CD4-positive, alpha-beta memory T cell (primary cell): ENCODE data around the gene IGSF3. TPM values are rescaled to one million over a fixed set of nuclear protein-coding genes. Genes with fewer than 3 reads are reported as not detected.
"Not testable (repeated sequence)": the region's sequence is repeated elsewhere in the genome, so short reads cannot be mapped to it uniquely, and the experiment has no call there.

ENCODE experiments used
- CTCF ChIA-PET: fragments of 350-600 bp; sonication (Branson Sonifier 250); formaldehyde crosslinking; loops from one replicate; lab custom pipeline; 2021; ENCODE audit warnings: inconsistent platforms; ENCODE audit not compliant: partially characterized antibody; lab: Charles Lee
- POLR2A ChIA-PET: fragments of 350-600 bp; sonication (Branson Sonifier 250); formaldehyde crosslinking; loops from one replicate; lab custom pipeline; 2021; ENCODE audit not compliant: partially characterized antibody; lab: Charles Lee
- DNase-seq, 5 donors: peaks; one replicate each; pipeline versions ENCODE4 v3.0.0 to v3.0.0-alpha.2; 2020 to 2022; ENCODE audit warnings: mixed read lengths in 1 of 5
- H3K27ac ChIP-seq: one replicate; pipeline ENCODE4 v1.7.0; 2013; ENCODE audit warnings: low read depth, low read length
- H3K27me3 ChIP-seq: 2 replicates; pipeline ENCODE4 v1.7.0; 2013; ENCODE audit warnings: mild to moderate bottlenecking, low read length, moderate library complexity; ENCODE audit not compliant: insufficient read depth
- H3K36me3 ChIP-seq: 2 replicates; pipeline ENCODE4 v1.7.0; 2013; ENCODE audit warnings: mild to moderate bottlenecking, low read length, moderate library complexity; ENCODE audit not compliant: insufficient read depth
- H3K4me1 ChIP-seq: 2 replicates; pipeline ENCODE4 v1.7.0; 2013; ENCODE audit warnings: mild to moderate bottlenecking, low read length, moderate library complexity; ENCODE audit not compliant: insufficient read depth
- H3K4me3 ChIP-seq, 2 donors: one replicate each; pipeline ENCODE4 v1.7.0; 2013; ENCODE audit warnings: low read length in 2 of 2, mild to moderate bottlenecking in 1 of 2
- H3K9me3 ChIP-seq, 2 donors: one replicate each; pipeline ENCODE4 v1.7.0; 2013; ENCODE audit warnings: low read length in 2 of 2, control low read depth in 1 of 2; ENCODE audit not compliant: control insufficient read depth in 1 of 2
- H3K27ac Mint-ChIP-seq, 7 donors: one replicate each; pipeline ENCODE4 v1.8.0; 2020 to 2021; ENCODE audit warnings: mixed read lengths in 7 of 7, mild to moderate bottlenecking in 6 of 7, inconsistent platforms in 3 of 7, moderate library complexity in 3 of 7
- H3K27me3 Mint-ChIP-seq, 2 donors: one replicate each; pipeline ENCODE4 v1.8.0; 2020 to 2021; ENCODE audit warnings: mixed read lengths in 2 of 2
- H3K36me3 Mint-ChIP-seq, 2 donors: one replicate each; pipeline ENCODE4 v1.8.0; 2020 to 2021; ENCODE audit warnings: mixed read lengths in 2 of 2, inconsistent platforms in 1 of 2, mild to moderate bottlenecking in 1 of 2
- H3K4me1 Mint-ChIP-seq, 4 donors: one replicate each; pipeline ENCODE4 v1.8.0; 2020 to 2021; ENCODE audit warnings: mixed read lengths in 4 of 4, mild to moderate bottlenecking in 1 of 4
- H3K4me3 Mint-ChIP-seq, 8 donors: one replicate each; pipeline ENCODE4 v1.8.0; 2020 to 2021; ENCODE audit warnings: mixed read lengths in 8 of 8, mild to moderate bottlenecking in 7 of 8, moderate library complexity in 6 of 8, inconsistent platforms in 3 of 8
- H3K9me3 Mint-ChIP-seq, 8 donors: one replicate each; pipeline ENCODE4 v1.8.0; 2020 to 2021; ENCODE audit warnings: mixed read lengths in 8 of 8, mild to moderate bottlenecking in 5 of 8, inconsistent platforms in 3 of 8, moderate library complexity in 1 of 8
- intact Hi-C: fragments of 100-400 bp; cut with micrococcal nuclease; formaldehyde crosslinking; loops from one replicate; pipeline ENCODE4 v1.15.1; 2023
- polyA plus RNA-seq, 2 donors: library from polyadenylated mRNA; unstranded; fragments of 300-500 nt; fragmentation: Illumina TruSeq; gene quantifications; one replicate each; pipeline ENCODE4 v1.2.3, GENCODE V29; 2021
- total RNA-seq, 2 experiments: library from RNA; stranded (reverse); gene quantifications; one replicate each; pipeline ENCODE4 v1.2.3, GENCODE V29; 2021

The IGSF3 gene
- total and polyA plus RNA-seq, 4 experiments from 2014 or later, result 0.06 TPM; not detected in 3

DNA sequence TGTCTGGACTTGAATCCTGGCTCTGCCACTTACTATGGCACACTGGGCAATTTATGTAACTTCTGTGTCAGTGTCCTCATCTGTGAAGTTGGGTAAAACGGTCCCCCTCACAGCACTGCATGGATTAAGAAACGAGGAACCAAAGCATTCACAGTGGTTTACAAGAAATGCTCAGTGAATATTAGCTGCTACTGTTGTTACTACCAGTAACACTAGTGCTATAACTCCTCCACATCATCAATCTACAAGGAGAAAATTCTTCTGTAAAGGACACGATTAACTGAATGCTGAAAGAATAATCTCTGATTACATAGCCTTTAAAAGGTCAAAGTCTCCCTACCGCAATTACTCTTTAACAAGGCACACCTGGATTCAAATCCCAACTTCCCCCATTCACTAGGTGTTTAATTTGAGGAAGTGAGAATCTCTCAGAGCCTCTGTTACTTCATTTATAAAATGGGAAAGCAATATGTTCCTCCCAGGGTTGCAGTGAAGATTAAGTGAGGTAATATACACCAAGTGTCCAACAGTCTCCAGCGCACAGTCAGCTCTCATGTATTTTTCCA is 70.7 kb downstream of the IGSF3 start:
- not testable (repeated sequence) for H3K36me3 ChIP-seq, H3K4me3 Mint-ChIP-seq, H3K27me3 Mint-ChIP-seq, H3K4me3 ChIP-seq, H3K9me3 Mint-ChIP-seq, DNase-seq, H3K27ac ChIP-seq, H3K4me1 ChIP-seq, H3K36me3 Mint-ChIP-seq, H3K27me3 ChIP-seq, H3K27ac Mint-ChIP-seq, H3K9me3 ChIP-seq
- H3K4me1 Mint-ChIP-seq, result peaks cover 0 to 13% (median 8%) of the 10 kb centered on the region in 4 donors
- ChIA-PET CTCF (interaction anchor here (0.7 to 3.6 kb wide), 8 partner anchors 11 to 457 kb away, joined by 3 to 70 read pairs (median 16); no protein-coding TSS in a partner anchor), POLR2A (interaction anchor here (2.3 kb wide), 1 partner anchor 22 kb away, joined by 9 read pairs; no protein-coding TSS in a partner anchor)
- intact Hi-C loops, result loop anchor here (1.0 kb wide), 1 partner anchor 23 kb away; no protein-coding TSS in a partner anchor

DNA sequence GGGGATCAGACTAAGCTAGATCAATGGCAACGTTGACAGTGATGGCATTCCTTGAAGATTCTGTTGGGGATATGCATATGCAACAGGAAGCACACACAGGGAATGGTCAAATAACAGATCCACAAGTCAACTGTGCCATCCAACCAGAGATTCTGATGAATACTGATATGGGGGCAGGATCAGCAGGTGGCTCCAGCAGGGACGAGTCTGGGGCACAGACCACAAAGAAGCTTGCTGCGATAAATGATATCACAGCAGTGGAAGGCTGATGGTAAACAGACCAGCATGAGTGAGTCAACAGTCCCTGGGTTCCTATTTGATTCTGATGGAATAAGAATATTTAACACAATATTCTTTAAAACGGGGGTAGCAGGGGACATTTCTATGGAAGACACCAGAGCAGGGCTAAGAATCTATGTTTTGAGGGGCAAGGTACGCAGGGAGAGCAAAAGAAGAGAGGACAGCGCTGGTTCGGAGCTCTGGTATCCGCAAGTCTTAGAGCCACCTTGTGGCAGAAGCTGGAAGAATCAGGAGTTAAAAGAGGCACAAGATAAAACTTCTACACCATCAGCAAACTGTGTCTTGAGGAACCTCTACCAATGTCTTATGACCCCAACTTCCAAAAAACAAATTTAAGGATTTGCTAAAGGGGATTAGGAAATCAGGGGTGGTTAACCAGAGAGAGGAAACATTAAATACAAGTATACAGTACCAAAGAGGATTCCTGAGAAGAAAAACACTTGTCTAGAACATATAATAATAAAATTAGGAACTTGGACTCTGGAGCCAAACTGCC is 71.4 kb downstream of the IGSF3 start:
- POLR2A ChIA-PET, result interaction anchor here (1.1 to 2.3 kb wide), 2 partner anchors 22 to 39 kb away, joined by 3 to 9 read pairs; no protein-coding TSS in a partner anchor
- H3K4me3 ChIP-seq, H3K9me3 Mint-ChIP-seq: not testable (repeated sequence)

DNA sequence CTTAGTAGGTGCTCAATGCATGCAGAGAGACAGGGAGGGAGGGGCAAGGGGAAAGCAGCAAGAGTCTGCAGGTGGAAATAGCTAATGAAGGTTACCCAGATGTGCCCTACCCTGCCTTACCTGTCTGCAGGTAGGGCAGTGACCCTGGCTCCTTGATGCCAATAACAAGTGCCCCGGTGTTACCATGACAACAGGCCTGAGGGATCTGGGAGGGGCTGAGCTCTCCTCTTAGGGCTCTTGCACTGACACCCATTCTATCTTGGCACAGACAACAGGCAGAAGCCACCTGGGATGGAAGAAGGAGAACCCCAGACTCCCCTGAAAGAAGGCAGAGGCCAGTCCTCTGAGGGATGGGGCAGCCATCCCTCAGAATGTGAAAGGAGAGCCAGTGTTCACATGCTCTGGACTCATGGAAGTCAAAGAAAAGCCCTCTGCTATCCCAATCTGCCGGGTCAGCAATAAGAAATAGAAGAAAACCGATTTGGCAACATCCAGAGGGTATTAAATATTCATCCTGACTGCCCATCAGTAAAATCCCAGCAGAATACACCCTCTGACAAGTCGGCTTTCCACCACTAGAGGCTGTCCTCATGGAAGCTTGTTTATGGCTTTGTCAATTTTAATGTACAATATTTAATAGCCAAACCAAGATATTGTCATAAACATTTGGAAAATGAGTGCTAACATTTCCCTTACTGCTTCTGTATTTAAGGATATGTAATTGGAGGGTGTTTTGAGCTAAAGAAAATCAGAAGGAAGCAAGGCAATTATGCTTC is 72.3 kb downstream of the IGSF3 start:
- Mint-ChIP-seq H3K4me3 (peak overlapping the region in 1 of 8 donors; percentile 20), H3K4me1 (peaks cover 0 to 13% (median 8%) of the 10 kb centered on the region in 4 donors)
- H3K9me3 Mint-ChIP-seq, intact Hi-C loops, H3K27me3 ChIP-seq, H3K36me3 ChIP-seq, H3K27me3 Mint-ChIP-seq, H3K4me1 ChIP-seq, H3K27ac Mint-ChIP-seq, H3K36me3 Mint-ChIP-seq, H3K9me3 ChIP-seq, DNase-seq, H3K4me3 ChIP-seq, H3K27ac ChIP-seq: not testable (repeated sequence)
- CTCF ChIA-PET, result interaction anchor here (0.6 to 3.6 kb wide), 16 partner anchors 9 to 456 kb away, joined by 3 to 70 read pairs (median 5); no protein-coding TSS in a partner anchor
- POLR2A ChIA-PET, result interaction anchor here (1.1 to 2.3 kb wide), 2 partner anchors 21 to 38 kb away, joined by 3 to 9 read pairs; no protein-coding TSS in a partner anchor

More for the DNA sequence above, 71.4 kb downstream of the IGSF3 start:
- not testable (repeated sequence) for H3K27ac ChIP-seq, H3K4me1 ChIP-seq, H3K36me3 ChIP-seq, H3K27me3 ChIP-seq, H3K9me3 ChIP-seq, H3K36me3 Mint-ChIP-seq, H3K27me3 Mint-ChIP-seq
- CTCF ChIA-PET, result interaction anchor here (0.7 to 3.6 kb wide), 17 partner anchors 9 to 457 kb away, joined by 3 to 70 read pairs (median 5); no protein-coding TSS in a partner anchor
- H3K4me1 Mint-ChIP-seq, result peaks cover 0 to 13% (median 8%) of the 10 kb centered on the region in 4 donors
- peak overlapping the region; percentile 40 to 84 (median 66) for H3K4me3 Mint-ChIP-seq
- peak overlapping the region in 1 of 7 donors; percentile 38 for H3K27ac Mint-ChIP-seq
- peak; percentile 37 to 48 (median 41) for DNase-seq
- intact Hi-C loops, result loop anchor here (1.0 kb wide), 1 partner anchor 22 kb away; no protein-coding TSS in a partner anchor

DNA sequence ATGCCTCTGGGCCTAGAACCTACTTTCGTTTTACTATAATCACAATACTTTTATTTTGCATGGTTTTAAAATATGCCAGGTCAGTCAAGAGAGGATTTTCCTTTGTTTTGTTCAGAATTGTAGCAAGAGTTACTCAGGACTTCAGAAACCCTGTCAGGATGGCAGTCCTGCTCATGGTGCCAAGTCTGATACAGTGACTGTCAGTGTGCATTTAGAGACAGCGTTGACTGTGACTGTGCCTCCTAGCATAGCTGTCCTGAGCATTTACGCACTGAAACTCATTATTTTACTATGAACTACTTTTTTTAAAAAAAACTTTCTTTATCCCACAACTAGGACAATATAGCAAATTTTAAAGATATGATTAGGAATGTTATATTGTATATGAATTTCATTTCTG is 73.6 kb downstream of the IGSF3 start:
- H3K36me3 ChIP-seq, H3K27me3 Mint-ChIP-seq, H3K36me3 Mint-ChIP-seq, H3K4me1 ChIP-seq, H3K4me3 Mint-ChIP-seq, H3K4me3 ChIP-seq, H3K27ac Mint-ChIP-seq, DNase-seq, H3K27me3 ChIP-seq, intact Hi-C loops, H3K9me3 Mint-ChIP-seq, H3K27ac ChIP-seq, H3K9me3 ChIP-seq, POLR2A ChIA-PET: not testable (repeated sequence)
- H3K4me1 Mint-ChIP-seq, result peaks cover 0 to 13% (median 8%) of the 10 kb centered on the region in 4 donors
- CTCF ChIA-PET, result interaction anchor here (1.4 to 2.9 kb wide), 3 partner anchors 8 to 455 kb away, joined by 3 to 17 read pairs (median 8); no protein-coding TSS in a partner anchor

DNA sequence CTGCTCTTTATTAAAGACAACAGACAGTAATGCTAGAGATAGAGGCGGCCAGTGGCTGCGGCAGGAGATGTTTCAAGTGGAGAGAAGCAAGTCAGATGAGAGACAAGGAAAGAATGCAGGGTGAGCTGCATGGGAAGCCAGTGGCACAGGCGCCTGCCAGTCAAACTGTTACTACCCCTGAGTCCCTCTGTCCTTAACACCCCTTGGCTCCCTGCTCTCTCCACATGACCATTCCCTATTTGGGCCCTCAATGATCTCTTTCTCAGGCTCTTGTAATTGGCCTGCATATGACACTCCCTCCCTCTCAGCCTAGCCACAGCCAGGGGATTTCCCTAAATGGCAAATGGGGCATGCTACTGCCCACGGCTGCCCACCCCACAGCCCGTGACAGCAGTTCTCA is 74.1 kb downstream of the IGSF3 start:
- H3K27ac Mint-ChIP-seq, H3K36me3 ChIP-seq, H3K4me1 ChIP-seq, H3K4me3 Mint-ChIP-seq, H3K27me3 ChIP-seq, intact Hi-C loops, H3K9me3 Mint-ChIP-seq, H3K27ac ChIP-seq, H3K27me3 Mint-ChIP-seq, POLR2A ChIA-PET, H3K9me3 ChIP-seq, DNase-seq, H3K4me3 ChIP-seq, H3K36me3 Mint-ChIP-seq: not testable (repeated sequence)
- CTCF ChIA-PET, result interaction anchor here (1.0 to 1.4 kb wide), 2 partner anchors 108 to 455 kb away, joined by 3 read pairs; no protein-coding TSS in a partner anchor
- peaks cover 0 to 13% (median 8%) of the 10 kb centered on the region in 4 donors for H3K4me1 Mint-ChIP-seq

DNA sequence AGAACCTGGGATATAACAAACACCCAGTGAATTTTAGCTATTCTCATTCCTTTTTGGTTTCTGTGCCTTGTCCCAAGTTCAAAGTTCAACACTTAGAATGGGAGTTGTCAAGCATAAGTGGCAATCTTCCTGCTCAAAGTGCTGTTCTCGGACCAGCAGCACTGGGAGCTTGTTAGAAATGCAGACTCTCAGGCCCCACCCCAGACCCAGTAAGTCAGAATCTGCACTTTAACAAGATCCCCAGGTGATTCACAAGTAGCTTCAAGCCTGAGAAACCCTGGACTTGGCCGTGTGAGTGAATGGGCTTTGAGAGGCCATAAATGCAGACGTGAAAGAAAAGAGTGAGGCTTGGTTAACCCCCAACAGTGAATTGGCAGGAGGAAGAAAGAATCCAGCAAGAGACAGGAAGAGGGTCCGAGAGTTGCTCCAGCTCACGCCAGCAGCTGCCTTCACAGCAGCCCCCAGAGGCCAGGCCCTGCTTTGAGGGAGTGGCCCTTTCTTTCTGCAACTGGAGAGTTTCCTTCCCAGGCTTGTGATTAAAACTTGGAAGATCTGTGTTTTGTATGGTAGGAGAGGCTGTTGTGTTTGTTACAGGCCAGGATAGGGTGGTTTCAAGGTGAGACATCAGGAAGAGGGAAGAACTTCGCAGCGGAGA is 75.5 kb downstream of the IGSF3 start:
- intact Hi-C loops, H3K27ac Mint-ChIP-seq, H3K36me3 Mint-ChIP-seq, H3K27me3 Mint-ChIP-seq, POLR2A ChIA-PET, DNase-seq, H3K9me3 Mint-ChIP-seq, H3K4me1 ChIP-seq, H3K9me3 ChIP-seq, H3K4me3 ChIP-seq, H3K27ac ChIP-seq, H3K36me3 ChIP-seq, H3K4me3 Mint-ChIP-seq, H3K27me3 ChIP-seq: not testable (repeated sequence)
- peaks cover 0 to 13% (median 8%) of the 10 kb centered on the region in 4 donors for H3K4me1 Mint-ChIP-seq
- CTCF ChIA-PET, result interaction anchor here (0.9 to 1.0 kb wide), 3 partner anchors 21 to 453 kb away, joined by 3 to 4 read pairs (median 3); no protein-coding TSS in a partner anchor
